Activated naive CD8-positive, alpha-beta T cell treated with anti-CD3 and anti-CD28 coated beads for 36 hours (primary cell): Measurements from ENCODE around the gene FFAR3. TPM values are rescaled to one million over a fixed set of nuclear protein-coding genes. Genes with fewer than 3 reads are reported as not detected.
"Not testable (repeated sequence)": the region's sequence is repeated elsewhere in the genome, so short reads cannot be mapped to it uniquely, and the experiment has no call there.

ENCODE experiments used
- DNase-seq: peaks from one replicate; pipeline ENCODE4 v3.0.0; 2021
- H3K27ac Mint-ChIP-seq: one replicate; pipeline ENCODE4 v1.8.0; 2022; ENCODE audit warnings: mild to moderate bottlenecking, moderate library complexity, mixed read lengths
- H3K27me3 Mint-ChIP-seq: one replicate; pipeline ENCODE4 v1.8.0; 2022; ENCODE audit warnings: mild to moderate bottlenecking, mixed read lengths
- H3K36me3 Mint-ChIP-seq: one replicate; pipeline ENCODE4 v1.8.0; 2021; ENCODE audit warnings: mild to moderate bottlenecking, mixed read lengths
- H3K4me1 Mint-ChIP-seq: one replicate; pipeline ENCODE4 v1.8.0; 2021; ENCODE audit warnings: mixed read lengths
- H3K4me3 Mint-ChIP-seq: one replicate; pipeline ENCODE4 v1.8.0; 2022; ENCODE audit warnings: mild to moderate bottlenecking, moderate library complexity, mixed read lengths
- H3K9me3 Mint-ChIP-seq: one replicate; pipeline ENCODE4 v1.8.0; 2022; ENCODE audit warnings: mixed read lengths
- total RNA-seq, 2 experiments: library from RNA; stranded (reverse); gene quantifications; one replicate each; pipeline ENCODE4 v1.2.3, GENCODE V29; 2021

FFAR3 gene
- total RNA-seq, 2 experiments from 2014 or later: 1.2 to 1.3 TPM

DNA sequence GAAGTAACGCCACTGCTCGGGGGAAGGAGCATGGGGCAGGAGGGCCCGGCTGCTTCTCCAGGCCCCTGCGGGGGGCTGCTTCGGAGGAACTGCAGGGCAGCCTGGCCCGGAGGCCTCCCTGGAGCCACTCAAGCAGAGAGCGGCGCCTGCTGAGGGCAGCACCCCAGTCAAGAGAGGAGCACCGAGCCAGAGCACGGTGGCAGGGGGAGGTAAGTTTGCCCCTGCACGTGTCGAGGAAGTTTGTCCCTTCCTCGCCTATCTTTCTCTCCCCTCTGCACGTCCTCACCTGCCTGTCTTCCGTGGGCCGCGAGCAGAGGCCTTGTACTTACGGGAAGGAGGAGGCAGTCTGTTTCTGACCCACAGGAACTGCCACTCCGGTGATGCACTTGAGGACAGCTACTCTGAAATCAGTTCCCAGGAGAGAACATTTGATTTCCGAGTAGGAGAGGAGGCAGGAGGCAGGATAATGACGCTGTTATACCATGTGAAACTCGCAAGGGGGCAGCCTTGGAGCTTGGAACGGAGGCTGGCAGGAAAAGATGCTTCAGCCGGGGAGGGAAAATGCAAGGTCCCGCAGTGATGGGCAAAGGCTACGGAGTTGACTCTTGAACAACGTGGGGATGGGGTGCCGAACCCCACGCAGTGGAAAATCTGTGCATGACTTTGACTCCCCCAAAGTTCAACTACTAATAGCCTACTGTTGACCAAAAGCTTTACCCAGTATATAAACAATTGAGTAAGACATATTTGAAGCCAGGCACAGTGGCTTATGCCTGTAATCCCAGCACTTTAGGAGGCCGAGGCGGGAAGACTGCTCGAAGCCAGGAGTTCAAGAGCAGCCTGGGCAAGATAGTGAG lies 5.6 kb upstream of the FFAR3 start:
- no peaks in the 10 kb centered on the region for H3K9me3 Mint-ChIP-seq
- H3K27ac Mint-ChIP-seq: no peak overlapping the region
- peaks cover 15% of the 10 kb centered on the region for H3K4me1 Mint-ChIP-seq
- peak; percentile 65 for DNase-seq
- H3K27me3 Mint-ChIP-seq: peaks cover 7% of the 10 kb centered on the region
- no peaks in the 10 kb centered on the region for H3K36me3 Mint-ChIP-seq
- H3K4me3 Mint-ChIP-seq: no peak overlapping the region

DNA sequence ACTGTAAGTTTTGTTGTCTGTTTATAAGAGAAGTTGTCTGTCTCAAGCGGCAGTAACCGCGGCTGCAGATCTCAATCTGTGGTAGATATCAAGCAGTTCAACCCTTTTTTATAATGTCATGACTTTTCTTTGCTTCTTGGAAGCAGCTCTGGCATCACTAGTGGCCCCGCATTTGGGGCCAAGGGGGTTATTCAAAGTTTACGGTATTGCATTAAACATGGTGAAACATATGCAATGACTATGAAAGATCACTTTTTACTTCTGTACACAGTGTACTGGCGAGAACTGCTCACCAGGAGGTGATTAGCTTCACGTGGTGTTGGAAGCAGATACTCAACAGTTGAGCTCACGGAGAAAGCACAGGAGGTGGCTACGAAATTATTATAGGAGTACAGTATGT lies 4.6 kb upstream of the FFAR3 start:
- Mint-ChIP-seq H3K27ac (no peak overlapping the region), H3K27me3 (peaks cover 11% of the 10 kb centered on the region), H3K4me3 (no peak overlapping the region), H3K36me3 (no peaks in the 10 kb centered on the region), H3K4me1 (peaks cover 15% of the 10 kb centered on the region), H3K9me3 (no peaks in the 10 kb centered on the region)
- DNase-seq: no peak

DNA sequence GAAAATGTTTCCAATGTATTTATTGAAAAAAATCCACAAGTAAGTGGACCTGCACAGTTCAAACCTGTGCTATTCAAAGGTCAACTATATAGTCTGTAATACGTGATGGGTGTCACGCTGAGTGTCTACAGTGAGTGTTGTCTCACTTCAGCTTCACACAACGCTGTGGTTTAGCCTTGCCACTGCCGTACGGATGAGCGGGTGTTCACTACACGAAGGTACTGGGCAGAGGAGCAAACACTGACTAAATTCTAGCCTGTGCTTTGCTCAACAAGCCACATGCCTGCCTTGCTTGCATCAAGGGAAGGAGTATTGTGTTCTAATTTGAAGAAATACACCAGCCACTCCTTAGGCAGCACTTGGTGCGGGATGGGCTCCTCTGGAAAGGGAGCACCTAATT lies 3.4 kb upstream of the FFAR3 start:
- Mint-ChIP-seq H3K27me3 (peaks cover 7% of the 10 kb centered on the region), H3K4me3 (no peak overlapping the region), H3K36me3 (no peaks in the 10 kb centered on the region), H3K27ac (no peak overlapping the region), H3K9me3 (no peaks in the 10 kb centered on the region), H3K4me1 (peaks cover 15% of the 10 kb centered on the region)
- no peak for DNase-seq

DNA sequence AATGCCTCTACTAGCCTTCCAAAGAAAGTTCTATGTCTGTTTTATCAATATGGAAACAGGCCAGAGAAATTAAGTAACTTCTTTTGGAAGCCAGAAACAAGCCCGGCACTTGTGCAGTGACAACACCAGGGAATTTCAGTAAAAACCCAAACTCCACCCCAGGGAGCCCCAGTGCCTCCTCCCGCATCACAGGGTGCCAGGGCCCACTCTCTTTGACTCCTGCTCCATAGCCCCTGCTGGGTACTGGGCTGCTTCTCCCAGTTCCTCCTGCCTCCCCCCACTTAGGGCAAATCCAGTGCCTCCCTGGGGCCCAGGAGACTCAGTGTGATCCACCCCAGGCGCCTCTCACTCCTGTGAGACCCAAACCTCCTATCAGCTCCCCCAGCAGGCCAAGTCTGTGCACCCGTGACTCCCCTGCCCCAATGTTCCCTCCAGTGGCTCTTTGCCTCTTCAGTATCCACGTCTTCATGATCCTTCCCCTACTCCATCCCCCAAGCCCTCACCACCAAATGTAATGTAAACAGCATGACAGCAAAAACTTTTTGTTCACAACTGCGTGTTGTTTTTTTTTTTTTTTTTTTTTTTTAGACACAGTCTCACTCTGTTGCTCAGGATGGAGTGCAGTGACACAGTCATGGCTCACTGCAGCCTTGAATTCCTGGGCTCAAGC lies 2.3 kb upstream of the FFAR3 start:
- Mint-ChIP-seq H3K27me3 (peaks cover 7% of the 10 kb centered on the region), H3K27ac (no peak overlapping the region), H3K36me3 (no peaks in the 10 kb centered on the region), H3K4me3 (no peak overlapping the region), H3K9me3 (no peaks in the 10 kb centered on the region), H3K4me1 (peaks cover 15% of the 10 kb centered on the region)
- DNase-seq: no peak

DNA sequence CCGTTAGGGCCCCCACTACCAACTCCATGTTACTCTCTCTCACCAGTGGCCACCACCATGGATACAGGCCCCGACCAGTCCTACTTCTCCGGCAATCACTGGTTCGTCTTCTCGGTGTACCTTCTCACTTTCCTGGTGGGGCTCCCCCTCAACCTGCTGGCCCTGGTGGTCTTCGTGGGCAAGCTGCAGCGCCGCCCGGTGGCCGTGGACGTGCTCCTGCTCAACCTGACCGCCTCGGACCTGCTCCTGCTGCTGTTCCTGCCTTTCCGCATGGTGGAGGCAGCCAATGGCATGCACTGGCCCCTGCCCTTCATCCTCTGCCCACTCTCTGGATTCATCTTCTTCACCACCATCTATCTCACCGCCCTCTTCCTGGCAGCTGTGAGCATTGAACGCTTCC lies 574 bp downstream of the FFAR3 start:
- H3K36me3 Mint-ChIP-seq, DNase-seq, H3K4me3 Mint-ChIP-seq, H3K27me3 Mint-ChIP-seq, H3K9me3 Mint-ChIP-seq, H3K27ac Mint-ChIP-seq, H3K4me1 Mint-ChIP-seq: not testable (repeated sequence)

DNA sequence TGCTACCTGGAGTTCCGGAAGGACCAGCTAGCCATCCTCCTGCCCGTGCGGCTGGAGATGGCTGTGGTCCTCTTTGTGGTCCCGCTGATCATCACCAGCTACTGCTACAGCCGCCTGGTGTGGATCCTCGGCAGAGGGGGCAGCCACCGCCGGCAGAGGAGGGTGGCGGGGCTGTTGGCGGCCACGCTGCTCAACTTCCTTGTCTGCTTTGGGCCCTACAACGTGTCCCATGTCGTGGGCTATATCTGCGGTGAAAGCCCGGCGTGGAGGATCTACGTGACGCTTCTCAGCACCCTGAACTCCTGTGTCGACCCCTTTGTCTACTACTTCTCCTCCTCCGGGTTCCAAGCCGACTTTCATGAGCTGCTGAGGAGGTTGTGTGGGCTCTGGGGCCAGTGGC lies 1.1 kb downstream of the FFAR3 start:
- DNase-seq, H3K27me3 Mint-ChIP-seq, H3K36me3 Mint-ChIP-seq, H3K27ac Mint-ChIP-seq, H3K9me3 Mint-ChIP-seq, H3K4me3 Mint-ChIP-seq, H3K4me1 Mint-ChIP-seq: not testable (repeated sequence)

DNA sequence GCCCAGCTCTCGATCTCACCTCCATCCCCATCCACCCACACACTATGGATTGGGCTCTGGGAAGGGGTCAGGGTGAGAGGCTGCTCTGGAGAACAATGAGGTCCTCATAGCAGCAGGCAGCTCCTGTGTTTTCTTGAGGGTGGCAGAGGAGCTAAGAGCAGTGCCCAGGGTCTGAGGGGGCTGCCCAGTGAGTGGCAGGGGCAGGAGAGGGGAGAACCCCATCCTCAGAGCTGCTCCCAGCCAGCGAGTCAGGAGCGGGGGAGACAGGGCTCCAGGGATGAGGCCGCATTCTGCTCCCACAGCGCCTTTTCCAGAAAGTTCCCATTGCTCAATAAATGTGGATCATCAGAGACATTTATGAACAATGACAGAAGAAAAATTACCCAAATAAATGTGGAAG lies 1.8 kb downstream of the FFAR3 start:
- H3K36me3 Mint-ChIP-seq, H3K27me3 Mint-ChIP-seq, H3K4me1 Mint-ChIP-seq, H3K9me3 Mint-ChIP-seq, DNase-seq, H3K27ac Mint-ChIP-seq, H3K4me3 Mint-ChIP-seq: not testable (repeated sequence)

DNA sequence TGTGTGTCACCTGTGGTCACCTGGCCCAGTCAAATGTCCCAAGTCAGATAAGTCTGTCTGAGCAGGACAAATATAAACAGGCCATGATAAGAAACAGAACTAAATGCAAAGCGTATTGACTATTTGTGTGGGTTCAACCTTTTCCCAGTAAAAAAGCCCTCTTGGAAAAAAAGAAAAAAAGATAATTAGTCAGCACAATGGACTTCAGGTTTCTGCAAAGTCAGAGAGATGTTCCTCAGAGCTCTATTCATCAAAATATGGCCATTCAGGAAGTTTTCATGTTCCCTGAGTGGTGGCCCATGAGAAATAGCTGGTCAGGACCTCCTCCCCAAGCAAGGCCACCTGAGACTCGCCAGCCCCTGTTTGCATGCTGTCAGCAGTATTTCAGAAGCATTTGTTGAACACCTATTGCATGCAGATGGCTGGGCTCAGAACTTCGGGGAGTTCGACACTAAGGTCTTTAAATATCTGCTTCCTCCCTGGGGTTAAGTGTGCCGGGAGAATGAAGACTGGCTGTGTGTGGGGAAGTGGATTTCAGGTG lies 2.7 kb downstream of the FFAR3 start:
- peaks cover 11% of the 10 kb centered on the region for H3K27me3 Mint-ChIP-seq
- no peaks in the 10 kb centered on the region for H3K36me3 Mint-ChIP-seq
- no peaks in the 10 kb centered on the region for H3K9me3 Mint-ChIP-seq

DNA sequence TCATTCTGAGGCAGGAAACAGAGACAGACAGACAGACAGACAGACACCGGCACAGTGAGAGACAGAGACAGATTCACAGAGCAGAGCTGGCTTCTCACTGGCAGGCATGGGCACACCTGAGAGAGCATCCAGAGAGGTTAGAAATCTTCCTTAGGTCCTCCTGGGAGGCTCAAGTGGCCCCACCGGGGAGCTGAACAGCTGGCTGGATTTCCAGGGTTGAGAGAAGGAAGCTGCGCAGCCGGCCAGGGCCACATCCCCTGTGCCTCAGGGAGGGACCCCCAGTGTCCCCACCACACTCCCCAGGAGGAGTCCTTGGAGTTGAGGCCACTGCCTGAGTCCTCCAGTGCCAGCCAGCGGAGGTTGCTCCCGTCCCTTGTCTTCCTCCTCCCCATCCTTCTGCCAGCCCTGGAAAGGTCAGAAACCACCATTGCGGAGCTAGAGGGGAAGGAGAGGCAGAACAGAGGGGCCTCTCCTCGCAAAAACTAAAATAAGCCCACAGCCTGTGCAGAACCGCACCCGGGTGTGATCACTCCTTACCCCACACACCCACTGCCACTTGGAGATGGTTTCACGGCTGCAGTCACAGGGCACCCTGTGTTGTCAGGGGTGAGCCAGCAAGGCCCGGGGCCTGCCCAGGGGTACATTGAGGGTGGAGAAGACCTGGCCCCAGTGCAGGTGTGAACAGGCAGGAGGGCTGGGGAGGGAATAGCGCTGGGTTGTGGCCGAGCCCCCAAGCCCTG lies 4.2 kb downstream of the FFAR3 start:
- no peak overlapping the region for H3K27ac Mint-ChIP-seq
- H3K36me3 Mint-ChIP-seq: no peaks in the 10 kb centered on the region
- H3K4me1 Mint-ChIP-seq: peaks cover 10% of the 10 kb centered on the region
- H3K27me3 Mint-ChIP-seq: peaks cover 24% of the 10 kb centered on the region
- H3K9me3 Mint-ChIP-seq: no peaks in the 10 kb centered on the region
- H3K4me3 Mint-ChIP-seq: no peak overlapping the region
- no peak for DNase-seq

More for the DNA sequence above, 2.7 kb downstream of the FFAR3 start:
- peaks cover 10% of the 10 kb centered on the region for H3K4me1 Mint-ChIP-seq
- no peak for DNase-seq
- H3K4me3 Mint-ChIP-seq: no peak overlapping the region
- no peak overlapping the region for H3K27ac Mint-ChIP-seq

DNA sequence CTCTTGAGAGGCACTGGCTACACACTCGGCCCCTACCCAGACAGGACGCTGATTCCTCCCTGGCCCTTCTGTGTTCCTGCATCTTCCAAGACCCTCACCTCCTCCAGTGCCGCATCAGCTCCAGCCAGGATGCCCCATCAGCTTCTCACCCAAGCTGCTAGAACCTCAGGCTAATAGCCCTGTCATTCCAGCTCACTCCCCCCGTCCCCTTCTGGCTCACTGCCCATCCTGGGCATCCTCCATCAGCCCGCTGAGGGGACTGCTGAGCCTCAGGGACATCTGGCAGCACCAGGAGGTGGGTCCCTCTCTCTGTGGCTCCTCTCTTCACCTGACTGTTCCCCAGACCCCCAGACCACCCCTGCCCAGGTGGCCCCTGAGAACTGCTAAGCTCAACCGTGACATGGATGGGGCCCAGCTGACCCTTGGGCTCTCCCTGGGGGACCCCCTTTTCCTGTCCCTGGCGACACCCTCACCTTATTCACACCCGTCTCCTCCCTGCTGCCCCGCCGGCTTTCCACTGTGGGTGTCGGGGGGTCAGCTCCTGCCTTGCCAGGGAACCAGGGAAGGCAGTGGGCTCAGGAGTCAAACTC lies 4.8 kb downstream of the FFAR3 start:
- DNase-seq: no peak
- Mint-ChIP-seq H3K4me1 (peaks cover 3% of the 10 kb centered on the region), H3K36me3 (no peaks in the 10 kb centered on the region), H3K9me3 (no peaks in the 10 kb centered on the region), H3K27ac (no peak overlapping the region), H3K4me3 (no peak overlapping the region), H3K27me3 (peaks cover 23% of the 10 kb centered on the region)

DNA sequence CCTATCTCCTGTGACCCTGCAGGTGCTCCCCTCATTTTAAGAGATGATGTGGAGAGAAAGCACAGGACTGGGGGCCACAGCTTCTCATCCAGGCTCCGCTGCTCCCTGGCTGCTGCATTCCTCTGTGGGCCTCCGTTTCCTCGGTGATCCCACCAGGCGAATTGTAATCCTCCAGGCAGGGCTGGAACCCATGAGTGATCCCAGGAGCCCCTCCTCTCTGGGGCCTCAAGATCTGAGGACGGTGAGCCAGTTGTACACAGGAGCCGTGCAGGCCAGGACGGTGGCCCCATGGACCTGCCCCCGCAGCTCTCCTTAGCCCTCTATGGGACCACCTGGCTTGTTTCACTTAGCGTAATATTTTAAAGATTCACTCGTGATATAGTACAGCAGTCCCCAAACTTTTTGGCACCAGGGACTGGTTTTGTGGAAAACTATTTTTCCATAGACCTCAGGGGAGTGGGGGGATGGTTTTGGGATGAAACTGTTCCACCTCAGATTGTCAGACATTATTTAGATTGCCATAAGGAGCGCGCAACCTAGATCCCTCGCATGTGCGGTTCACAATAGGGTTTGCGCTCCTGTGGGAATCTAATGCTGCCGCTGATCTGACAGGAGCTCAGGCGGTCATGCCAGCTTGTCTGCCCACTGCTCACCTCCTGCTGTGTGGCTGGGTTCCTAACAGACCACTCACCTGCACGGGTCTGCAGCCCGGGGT lies 5.6 kb downstream of the FFAR3 start:
- H3K9me3 Mint-ChIP-seq: no peaks in the 10 kb centered on the region
- no peak for DNase-seq
- no peak overlapping the region for H3K4me3 Mint-ChIP-seq
- H3K27ac Mint-ChIP-seq: no peak overlapping the region
- no peaks in the 10 kb centered on the region for H3K36me3 Mint-ChIP-seq
- H3K27me3 Mint-ChIP-seq: peaks cover 24% of the 10 kb centered on the region
- H3K4me1 Mint-ChIP-seq: no peaks in the 10 kb centered on the region

DNA sequence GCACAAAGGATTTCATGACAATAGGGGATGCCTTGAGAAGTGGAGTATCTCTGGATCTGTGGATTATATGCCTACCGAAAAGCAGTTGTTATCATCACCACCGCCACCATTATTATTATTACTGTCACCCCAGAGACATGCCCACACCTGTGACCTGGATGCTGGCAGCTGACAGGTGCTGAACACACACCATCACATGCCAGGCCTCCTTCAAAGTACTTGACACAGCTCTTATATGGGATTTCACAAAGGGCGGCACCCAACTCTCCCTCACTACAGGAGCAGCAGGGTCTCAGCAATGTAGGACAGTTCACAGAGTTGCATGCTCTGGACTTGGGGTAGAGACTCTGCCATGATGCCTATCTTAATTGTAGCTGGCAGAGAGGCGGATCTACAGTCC lies 7.0 kb downstream of the FFAR3 start:
- H3K4me1 Mint-ChIP-seq: no peaks in the 10 kb centered on the region
- no peaks in the 10 kb centered on the region for H3K36me3 Mint-ChIP-seq
- peaks cover 24% of the 10 kb centered on the region for H3K27me3 Mint-ChIP-seq
- no peak for DNase-seq
- H3K9me3 Mint-ChIP-seq: no peaks in the 10 kb centered on the region
- no peak overlapping the region for H3K27ac Mint-ChIP-seq
- no peak overlapping the region for H3K4me3 Mint-ChIP-seq

DNA sequence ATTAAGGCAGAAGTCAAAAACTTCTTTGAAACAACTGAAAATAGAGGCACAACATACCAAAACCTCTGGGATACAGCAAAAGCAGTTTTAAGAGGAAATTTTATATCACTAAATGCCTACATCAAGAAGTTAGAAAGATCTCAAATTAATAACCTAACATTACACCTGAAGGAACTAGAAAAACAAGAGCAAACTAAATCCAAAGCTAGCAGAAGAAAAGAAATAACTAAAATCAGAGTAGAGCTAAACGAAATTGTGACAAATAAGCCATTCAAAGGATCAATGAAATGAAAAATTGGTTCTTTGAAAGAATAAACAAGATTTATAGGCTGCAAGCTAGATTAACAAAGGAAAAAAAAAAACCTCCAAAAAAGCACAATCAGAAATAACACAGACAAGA lies 10.1 kb downstream of the FFAR3 start:
- Mint-ChIP-seq H3K36me3 (no peaks in the 10 kb centered on the region), H3K27ac (no peak overlapping the region), H3K27me3 (peaks cover 24% of the 10 kb centered on the region), H3K9me3 (no peaks in the 10 kb centered on the region), H3K4me1 (no peaks in the 10 kb centered on the region), H3K4me3 (no peak overlapping the region)
- DNase-seq: no peak

DNA sequence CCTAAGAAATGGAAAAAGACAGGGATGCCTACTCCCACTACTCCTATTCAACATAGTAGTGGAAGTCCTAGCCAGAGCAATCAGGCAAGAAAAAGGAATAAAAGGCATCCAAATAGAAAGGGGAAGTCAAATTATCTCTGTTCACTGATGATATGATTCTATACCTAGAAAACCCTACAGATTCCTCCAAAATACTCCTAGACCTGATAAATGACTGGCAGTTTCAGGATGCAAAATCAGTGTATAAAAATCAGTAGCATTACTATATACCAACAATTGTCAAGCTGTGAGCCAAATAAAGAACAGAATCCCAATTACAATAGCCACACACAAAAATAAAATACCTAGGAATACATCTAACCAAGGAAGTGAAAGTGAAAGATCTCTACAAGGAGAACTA lies 11.3 kb downstream of the FFAR3 start:
- Mint-ChIP-seq H3K4me1 (no peaks in the 10 kb centered on the region), H3K27ac (no peak overlapping the region), H3K27me3 (peaks cover 24% of the 10 kb centered on the region), H3K36me3 (no peaks in the 10 kb centered on the region), H3K9me3 (no peaks in the 10 kb centered on the region), H3K4me3 (no peak overlapping the region)
- no peak for DNase-seq
